Sigmoid colon (tissue), 4 donors: ENCODE measurements around the gene RUNX1.

Experiments used
- EP300 ChIP-seq, 4 donors: sonication (generic); formaldehyde crosslinking; IDR thresholded peaks; one replicate each; pipeline ENCODE4 v1.6.1; 2017; ENCODE audit warnings: antibody characterized with exemption in 4 of 4
- POLR2A ChIP-seq, 2 donors: fragments of 450-650 bp; IDR thresholded peaks; one replicate each; pipeline ENCODE4 v1.6.1; 2016; ENCODE audit warnings: antibody characterized with exemption in 2 of 2, mild to moderate bottlenecking in 2 of 2, moderate library complexity in 2 of 2
- POLR2AphosphoS5 ChIP-seq, 4 donors: sonication (generic); formaldehyde crosslinking; IDR thresholded peaks; one replicate each; pipeline ENCODE4 v1.6.1; 2017; ENCODE audit warnings: antibody characterized with exemption in 4 of 4
- TF ChIP-seq, protein P1 (sequence below), 4 experiments: fragments of 450-650 bp in 3 of 4; fragments of 200-600 bp in 1 of 4; IDR thresholded peaks; one replicate each; pipeline ENCODE4 v1.5.1; 2016 to 2019; ENCODE audit warnings: antibody characterized with exemption in 4 of 4, mild to moderate bottlenecking in 3 of 4, moderate library complexity in 2 of 4

- no peak for TF ChIP-seq POLR2A (IDR thresholded peaks at IDR 0.05)
- TF ChIP-seq, protein P1, sequence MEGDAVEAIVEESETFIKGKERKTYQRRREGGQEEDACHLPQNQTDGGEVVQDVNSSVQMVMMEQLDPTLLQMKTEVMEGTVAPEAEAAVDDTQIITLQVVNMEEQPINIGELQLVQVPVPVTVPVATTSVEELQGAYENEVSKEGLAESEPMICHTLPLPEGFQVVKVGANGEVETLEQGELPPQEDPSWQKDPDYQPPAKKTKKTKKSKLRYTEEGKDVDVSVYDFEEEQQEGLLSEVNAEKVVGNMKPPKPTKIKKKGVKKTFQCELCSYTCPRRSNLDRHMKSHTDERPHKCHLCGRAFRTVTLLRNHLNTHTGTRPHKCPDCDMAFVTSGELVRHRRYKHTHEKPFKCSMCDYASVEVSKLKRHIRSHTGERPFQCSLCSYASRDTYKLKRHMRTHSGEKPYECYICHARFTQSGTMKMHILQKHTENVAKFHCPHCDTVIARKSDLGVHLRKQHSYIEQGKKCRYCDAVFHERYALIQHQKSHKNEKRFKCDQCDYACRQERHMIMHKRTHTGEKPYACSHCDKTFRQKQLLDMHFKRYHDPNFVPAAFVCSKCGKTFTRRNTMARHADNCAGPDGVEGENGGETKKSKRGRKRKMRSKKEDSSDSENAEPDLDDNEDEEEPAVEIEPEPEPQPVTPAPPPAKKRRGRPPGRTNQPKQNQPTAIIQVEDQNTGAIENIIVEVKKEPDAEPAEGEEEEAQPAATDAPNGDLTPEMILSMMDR (IDR thresholded peaks at IDR 0.05), result no peak
- TF ChIP-seq POLR2AphosphoS5 (IDR thresholded peaks at IDR 0.05), result no peak
- no peak for TF ChIP-seq EP300 (IDR thresholded peaks at IDR 0.05)
Measured at GRCh38 chr21:35016517-35017188, 32.4 kb downstream of the RUNX1 start.
